Measurements from ENCODE around the gene BCAS1. TPM values are rescaled to one million over a fixed set of nuclear protein-coding genes. Genes with fewer than 3 reads are reported as not detected.

The BCAS1 gene
- polyA plus RNA-seq, 1 of the 3 experiments (the other 2 are of a cell fraction) = not detected

- TF ChIP-seq FOXM1 (IDR thresholded peaks at IDR 0.05; ENCODE audit: low read depth) (no peak), RFX5 (IDR thresholded peaks at IDR 0.05; ENCODE audit: low read length) (no peak), MEF2A (IDR thresholded peaks at IDR 0.05; ENCODE audit: borderline replicate concordance, low read depth) (no peak), USF1 (IDR thresholded peaks at IDR 0.05; ENCODE audit: borderline replicate concordance, low read depth) (no peak), SMC3 (IDR thresholded peaks at IDR 0.05; ENCODE audit: low read depth, low read length) (no peak), RCOR1 (IDR thresholded peaks at IDR 0.05; ENCODE audit: low read length) (no peak), ZBTB33 (IDR thresholded peaks at IDR 0.05; ENCODE audit: borderline replicate concordance, low read depth) (no peak), FOSL2 (IDR thresholded peaks at IDR 0.05; ENCODE audit: borderline replicate concordance, low read depth) (no peak), JUND (IDR thresholded peaks at IDR 0.05) (no peak), EZH2phosphoT487 (IDR thresholded peaks at IDR 0.05; ENCODE audit: borderline replicate concordance, low read depth) (no peak), YY1 (IDR thresholded peaks at IDR 0.05; ENCODE audit: low read depth) (no peak), POLR2AphosphoS5 (IDR thresholded peaks at IDR 0.05; ENCODE audit: low read depth, low read length) (no peak), CTCF (IDR thresholded peaks at IDR 0.05) (no peak), IRF3 (IDR thresholded peaks at IDR 0.05; ENCODE audit: low read depth, low read length) (no peak), TCF12 (IDR thresholded peaks at IDR 0.05) (no peak), NFIC (IDR thresholded peaks at IDR 0.05; ENCODE audit: borderline replicate concordance) (no peak), MAX (IDR thresholded peaks at IDR 0.05; ENCODE audit: low read depth) (no peak)
- CTCF ChIA-PET = interaction anchor here (1.1 kb wide), 1 partner anchor 15 kb away, joined by 3 read pairs; no protein-coding TSS in a partner anchor
- WGBS (ENCODE audit: low lambda C conversion rate) = 76% methylated on average over 1 of the region's 1 CpG
Observed at GRCh38 chr20:54029643-54030042, 40.8 kb downstream of the BCAS1 start.

More at GRCh38 chr20:54029643-54030042, 40.8 kb downstream of the BCAS1 start:
- Histone ChIP-seq H3K36me3 (replicated peaks in 1 of 2; ENCODE audit: control insufficient read depth in 1 of 2, insufficient read depth in 2 of 2, low read length in 1 of 2) (no peaks in the 10 kb centered on the region), H3K27ac (ENCODE audit: low read depth in 2 of 2, low read length in 1 of 2) (peak overlapping the region in 1 of 2 experiments; percentile 34; a peak in 1 of 4 replicates), H3K4me3 (ENCODE audit: low read depth in 2 of 2, low read length in 1 of 2) (no peak overlapping the region), H3K27me3 (ENCODE audit: insufficient read depth) (no peaks in the 10 kb centered on the region), H2AFZ (ENCODE audit: low read depth) (no peak overlapping the region), H3K9me2 (no peaks in the 10 kb centered on the region), H3K9ac (no peak overlapping the region), H3K4me2 (no peak overlapping the region), H4K20me1 (ENCODE audit: insufficient read depth) (no peaks in the 10 kb centered on the region), H3K9me3 (no peaks in the 10 kb centered on the region), H3F3A (replicated peaks; ENCODE audit: insufficient read depth) (no peaks in the 10 kb centered on the region), H3K79me2 (ENCODE audit: insufficient read depth) (no peaks in the 10 kb centered on the region), H3K4me1 (ENCODE audit: control insufficient read depth in 1 of 2, insufficient read depth in 2 of 2, low read depth in 1 of 2, low read length in 1 of 2) (peaks cover 0 to 15% of the 10 kb centered on the region in 2 experiments; a peak in 2 of 4 replicates)
- no peak for DNase-seq
- POLR2A ChIA-PET = no interaction called here

Data from SK-N-SH (cell line).